ENCODE data around the gene AGXT.

Gene AGXT

DNA sequence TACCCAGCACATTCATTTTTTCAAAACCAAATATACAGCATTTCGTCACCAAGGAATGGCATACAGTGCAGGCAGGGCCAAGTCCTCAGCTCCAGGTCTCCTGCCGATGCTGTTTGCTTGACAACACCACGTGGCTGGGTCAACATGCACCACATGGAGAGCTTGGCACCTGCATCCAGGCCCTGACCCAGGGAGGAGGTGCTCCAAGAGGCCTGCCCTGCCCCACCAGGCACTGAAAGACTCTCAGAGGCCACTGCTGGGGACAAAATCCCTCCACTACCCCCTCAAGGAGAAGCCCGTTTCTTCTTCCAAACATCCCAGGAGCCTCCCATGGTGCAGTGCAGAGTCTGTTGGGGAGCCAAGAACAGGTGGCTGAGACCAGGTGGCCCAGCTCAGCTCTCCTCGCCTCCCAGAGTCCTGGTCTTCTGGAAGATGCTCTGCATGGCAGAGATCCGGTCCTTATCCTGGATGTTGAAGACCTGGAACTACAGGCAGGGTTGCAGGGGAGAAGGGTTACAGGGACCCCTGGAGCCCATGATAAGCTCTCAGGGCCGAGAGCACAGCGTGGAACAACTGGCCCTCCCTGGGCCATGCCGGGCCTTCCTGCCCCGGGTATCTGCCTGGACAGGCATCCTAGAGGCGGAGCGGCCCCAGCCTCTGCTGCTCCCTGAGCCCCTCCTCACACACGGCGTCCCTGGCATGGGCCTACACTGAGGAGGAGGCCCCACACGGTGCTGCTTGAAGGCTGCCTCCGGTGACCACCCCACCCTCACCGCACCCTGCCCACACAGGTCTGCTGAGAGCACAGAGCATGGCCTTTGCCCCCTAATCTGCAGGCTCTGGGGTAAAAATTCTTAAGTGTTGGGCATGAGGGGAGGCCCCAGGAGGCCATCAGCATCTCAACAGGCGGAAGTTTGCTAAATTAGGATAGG, 18.3 kb downstream of the AGXT start:
- DNase-seq = no peak

DNA sequence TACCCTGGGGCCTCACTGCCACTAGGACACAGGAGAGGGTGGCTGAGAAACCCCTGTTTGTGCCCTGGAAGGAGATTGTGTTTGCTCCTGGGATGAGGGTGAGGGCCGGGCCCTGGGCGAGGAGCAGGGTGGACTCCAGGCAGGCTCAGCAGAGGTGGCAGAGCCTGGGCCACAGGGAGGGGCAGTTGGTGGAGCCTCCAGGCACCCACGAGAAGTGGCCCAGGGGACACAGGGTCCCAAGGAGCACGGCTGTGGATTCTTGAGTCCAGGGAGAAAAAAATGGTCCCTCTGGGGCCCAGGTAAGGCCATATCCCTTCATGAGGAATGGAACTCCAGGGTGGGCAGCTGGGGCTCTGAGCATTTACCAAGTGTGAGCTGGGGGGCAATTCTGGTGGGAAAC, 19.0 kb downstream of the AGXT start:
- DNase-seq = no peak

DNA sequence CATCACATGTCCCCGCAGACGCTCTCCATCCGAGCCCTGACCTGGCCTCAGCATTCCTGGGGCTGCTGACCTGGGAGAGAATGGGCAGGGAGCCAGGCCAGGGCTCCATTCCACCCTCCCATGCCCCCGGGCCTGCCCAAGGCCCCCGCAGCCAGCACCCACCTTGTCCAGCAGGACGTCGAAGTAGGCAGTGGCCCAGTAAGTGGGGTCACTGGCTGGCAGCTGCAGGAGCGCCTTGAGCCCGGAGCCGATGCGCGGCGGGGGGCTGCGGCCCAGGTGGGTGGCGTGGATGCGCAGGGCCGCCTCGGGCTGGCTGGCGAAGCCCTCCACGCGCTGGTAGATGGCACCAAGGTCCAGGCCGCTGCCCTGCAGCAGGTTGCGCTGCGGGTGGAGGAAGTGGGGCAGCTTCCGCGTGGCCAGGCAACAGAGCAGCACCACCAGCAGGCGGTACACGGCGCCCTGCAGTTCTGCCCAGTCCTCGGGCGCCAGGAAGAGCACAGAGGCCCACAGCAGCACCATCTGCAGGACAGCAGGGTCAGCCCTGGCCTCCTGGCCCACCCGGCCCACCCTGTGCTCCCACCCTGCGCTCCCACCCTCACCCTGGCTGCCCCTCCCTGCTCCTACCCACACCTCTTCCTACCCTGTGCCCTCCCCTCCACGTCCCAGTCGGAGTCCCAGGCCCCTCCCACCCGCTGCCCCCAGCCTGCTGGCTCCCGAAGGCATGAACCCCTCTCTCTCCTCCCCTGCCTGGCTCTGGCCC, 19.7 kb downstream of the AGXT start:
- DNase-seq = no peak

DNA sequence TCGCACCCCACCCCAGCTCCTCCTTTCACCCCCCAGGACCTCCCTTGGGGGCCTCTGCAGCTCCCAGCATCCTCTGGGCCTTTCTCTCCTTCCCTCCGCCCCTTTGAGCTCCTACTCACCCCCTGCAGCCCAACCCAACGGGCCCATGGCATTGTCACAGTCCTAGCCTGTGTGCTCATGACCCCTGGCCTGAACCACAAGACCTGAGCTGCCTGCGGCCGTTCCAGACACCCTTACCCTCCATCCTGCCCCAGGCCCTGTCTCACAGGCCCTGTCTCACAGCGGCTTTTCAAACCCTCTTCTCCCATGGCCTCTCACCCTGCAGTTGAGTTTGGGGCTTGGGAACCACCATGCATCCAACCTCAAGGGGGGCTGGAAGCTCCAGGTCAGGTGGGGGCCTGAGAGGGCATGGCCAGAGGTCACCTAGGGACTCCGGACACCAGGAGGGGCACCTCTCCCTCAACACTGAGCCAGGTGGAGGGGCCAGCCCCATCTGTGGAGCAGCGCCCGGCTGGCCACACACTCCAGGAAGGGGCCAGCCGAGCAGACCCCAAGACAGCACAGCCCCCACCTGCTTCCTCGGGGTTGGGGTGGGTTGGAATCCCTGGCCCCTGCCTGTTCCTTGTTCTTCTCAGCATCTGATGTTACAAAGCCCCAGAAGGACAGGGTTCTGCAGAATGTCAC, 20.4 kb downstream of the AGXT start:
- no peak for DNase-seq

DNA sequence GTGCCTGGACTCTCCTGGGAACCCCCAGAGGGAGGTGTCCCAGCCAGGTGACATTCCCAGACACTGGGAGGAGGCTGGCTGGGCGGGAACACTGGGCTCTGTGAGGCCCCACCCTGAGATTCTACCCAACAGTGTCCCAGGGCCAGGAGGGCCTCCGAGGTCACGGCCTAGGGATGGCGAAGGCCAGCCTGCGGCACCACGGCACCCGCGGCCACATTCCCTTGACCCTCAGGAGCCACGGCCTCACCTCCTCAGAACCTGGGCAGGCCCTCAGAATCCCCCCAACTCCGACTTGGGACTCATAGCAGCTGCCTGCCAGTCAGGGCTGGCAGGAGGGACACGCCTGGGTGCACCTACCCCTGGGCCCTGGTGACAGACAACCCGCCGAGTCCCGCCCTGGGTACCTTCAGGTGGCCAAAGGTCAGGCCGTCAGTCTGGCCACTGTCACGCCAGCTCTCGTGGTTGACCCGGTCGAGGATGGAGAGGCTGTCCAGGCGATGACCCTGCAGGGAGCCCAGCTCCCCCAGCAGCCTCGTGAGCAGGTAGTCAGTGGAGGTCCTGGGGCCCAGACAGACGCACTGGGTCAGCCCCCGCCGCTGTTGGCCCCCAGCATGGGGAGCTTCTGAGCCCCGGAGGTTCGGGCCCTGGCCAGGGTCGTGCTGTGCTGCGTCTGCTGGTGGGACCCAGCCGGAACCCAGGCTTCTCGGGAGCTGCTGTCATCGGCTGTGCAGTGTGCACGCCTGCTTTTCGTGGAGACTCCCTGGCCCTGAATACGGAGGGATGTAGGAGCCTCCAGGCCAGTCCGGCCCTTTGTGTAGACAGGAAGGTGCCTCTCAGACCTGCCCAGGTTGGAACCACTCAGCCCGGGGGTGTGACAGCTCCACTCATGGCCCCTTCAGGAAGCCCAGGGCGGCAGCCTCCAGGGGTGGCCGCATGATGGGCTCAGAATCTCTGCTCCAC, 21.3 kb downstream of the AGXT start:
- no peak for DNase-seq

DNA sequence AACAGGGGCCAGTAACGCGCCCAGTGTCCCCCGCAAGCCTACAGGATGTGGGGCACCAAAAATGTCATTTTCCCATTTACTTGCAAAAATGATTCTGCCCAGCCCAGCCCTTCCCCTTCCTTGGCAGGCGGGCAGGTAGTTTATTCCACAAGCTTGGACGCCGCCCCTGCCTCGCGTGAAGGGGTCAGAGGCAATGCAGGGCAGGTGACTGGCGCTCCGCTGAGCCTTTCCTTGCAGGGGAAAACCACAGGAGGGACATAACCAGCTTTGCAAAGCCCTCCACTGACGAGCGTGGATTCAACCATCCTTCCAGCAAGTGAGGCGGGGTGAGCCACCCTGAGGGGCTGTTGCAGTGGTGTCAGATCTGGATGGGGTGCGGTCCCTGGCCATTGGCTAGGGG, 22.1 kb downstream of the AGXT start:
- DNase-seq = no peak

DNA sequence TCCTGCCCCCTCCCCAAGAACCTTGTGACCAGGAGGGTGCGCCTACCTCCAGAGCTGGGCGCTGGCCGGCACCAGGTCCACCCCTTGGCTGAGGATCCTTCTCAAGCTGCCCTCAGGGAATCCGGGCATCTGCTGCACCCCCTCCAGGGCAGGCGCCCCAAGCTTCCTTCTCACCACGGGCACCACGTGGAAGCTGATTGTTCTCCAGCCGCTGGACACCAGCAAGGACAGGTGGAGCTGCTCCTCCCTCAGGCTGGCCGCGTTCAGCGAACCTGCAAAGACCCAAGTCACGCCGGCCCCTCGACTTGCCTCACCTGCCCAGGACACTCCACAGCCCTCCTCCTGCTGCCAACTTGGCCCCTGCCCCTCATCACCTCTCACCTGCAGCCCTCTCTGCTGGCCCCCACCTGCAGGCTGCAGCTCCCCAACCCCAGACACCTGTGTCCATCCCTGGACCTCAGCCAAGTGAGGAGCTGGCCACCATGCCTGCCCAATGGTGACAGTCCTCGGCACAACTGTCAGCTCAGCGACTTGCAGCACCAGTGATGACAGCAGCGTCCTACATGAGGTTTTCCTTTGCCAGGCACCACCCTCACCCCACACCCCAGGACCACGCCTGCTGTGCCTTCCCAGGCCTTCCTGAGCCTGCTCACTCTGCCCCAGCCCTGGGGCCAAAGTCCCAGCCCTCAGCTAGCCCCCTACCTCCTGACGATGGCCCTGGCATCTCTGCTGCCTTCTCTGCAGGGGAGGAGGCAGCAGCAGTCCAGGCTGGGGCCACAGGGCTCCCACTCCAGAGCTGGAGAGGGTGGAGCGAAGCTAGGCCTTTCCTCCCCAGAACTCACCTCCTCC, 23.1 kb downstream of the AGXT start:
- no peak for DNase-seq

DNA sequence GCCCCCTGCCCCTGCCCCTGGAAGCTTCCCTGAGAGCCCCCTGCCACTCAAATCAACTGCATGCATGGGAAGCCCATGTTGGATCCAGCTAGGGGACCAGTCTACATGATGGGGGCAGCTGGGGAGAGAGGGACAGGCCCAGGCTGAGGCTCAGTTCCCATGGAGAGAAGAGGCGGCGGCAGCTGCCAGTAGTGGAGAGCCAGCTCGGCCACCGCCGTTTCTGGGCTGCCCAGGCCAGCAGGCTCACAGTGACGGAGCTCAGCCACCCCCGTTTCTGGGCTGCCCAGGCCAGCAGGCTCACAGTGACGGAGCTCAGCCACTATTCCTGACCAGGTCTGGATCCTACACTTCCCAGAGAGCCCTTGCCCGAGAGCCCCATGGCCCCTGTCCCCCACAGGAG, 23.7 kb downstream of the AGXT start:
- DNase-seq = no peak

DNA sequence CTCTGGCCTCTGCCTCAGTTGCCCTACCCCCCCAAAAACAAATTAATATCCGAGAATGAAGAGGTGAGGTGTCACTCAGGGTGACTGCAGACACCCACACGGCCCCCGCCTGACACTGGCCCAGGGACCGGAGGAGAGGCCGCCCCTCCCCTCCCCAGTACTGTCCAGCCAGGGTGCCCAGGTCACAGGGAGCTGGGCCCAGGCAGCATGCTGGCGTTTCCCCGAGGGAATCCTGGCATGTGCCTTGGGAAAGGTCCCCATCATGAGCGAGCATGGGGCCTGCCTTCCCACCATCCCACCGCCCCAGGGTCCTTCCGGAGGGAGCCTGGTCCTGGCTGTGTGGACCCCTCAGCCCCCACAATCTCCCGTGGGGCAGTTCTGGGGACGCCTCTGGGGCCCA, 24.3 kb downstream of the AGXT start:
- no peak for DNase-seq

DNA sequence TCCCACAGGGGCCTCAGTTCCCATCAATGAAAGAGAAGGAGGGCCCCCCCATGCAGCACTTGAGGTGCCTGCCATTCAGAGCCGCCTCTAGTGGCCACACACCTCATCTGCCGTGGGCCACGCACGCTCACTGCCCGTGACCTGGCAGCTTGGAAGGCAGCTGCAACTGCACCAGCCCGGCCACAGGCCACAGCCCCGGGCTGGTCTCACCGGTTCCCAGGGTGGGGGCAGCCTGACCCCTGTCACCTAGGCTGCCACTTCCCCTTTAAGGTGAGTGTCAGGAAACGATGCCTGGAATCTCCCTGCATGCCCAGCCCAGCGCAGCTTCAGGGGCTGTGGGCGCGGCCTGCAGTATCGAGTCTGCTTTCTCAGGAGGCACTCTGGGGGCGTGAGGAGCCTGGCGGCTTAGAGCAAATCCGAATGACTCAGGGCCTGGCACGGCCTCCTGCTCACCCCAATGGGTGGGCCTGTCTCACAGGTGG, 24.8 kb downstream of the AGXT start:
- no peak for DNase-seq

DNA sequence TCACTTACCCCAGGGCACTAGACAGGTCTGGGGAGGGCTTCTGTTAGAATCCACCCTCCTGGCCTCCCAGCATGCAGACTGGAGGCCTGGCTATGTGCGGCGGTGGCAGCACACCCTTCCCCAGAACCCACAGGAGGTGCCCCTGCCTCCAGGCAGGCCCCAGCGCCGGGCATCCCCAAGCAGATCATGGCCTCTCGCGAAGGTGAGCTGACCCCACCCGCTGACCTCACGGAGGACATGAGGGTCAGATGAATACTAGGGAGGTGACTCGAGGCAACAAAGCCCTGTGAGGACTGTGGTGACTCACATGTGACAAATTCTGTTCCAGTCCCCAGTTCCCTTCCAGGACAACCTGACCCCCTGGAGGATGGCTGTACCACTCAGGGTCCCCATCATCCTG, 25.4 kb downstream of the AGXT start:
- no peak for DNase-seq

DNA sequence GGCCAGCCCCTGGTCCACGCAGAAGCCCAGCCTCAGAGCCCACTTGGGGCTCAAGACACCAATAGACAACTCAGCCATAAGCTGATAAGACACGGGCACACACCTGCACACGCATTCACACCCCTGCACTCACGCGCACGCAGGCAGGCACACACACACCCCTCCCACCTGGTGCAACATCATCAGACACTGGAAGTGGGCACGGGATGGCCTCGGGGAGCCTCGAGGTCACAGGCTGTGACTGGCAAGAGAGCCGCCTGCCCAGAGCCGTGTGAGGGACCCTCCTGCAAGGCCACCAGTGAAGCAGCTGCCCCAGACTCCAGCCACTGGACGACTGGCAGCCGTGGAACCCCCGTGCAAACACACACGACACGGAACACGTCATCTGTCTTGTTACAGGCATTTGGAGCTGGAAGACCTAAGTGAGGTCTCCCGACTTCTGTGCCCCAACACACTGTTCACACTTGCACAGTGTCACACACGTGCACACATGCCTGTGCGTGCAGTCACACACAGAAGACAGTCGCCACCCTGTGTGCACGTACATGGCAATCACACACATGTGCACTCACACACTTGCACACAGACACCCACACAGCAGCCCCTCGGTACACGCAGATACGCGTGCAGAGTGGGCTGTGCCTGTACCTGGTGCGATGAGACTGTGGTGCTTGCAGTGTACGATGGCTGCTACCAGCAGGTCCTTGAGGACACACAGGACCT, 26.4 kb downstream of the AGXT start:
- no peak for DNase-seq

DNA sequence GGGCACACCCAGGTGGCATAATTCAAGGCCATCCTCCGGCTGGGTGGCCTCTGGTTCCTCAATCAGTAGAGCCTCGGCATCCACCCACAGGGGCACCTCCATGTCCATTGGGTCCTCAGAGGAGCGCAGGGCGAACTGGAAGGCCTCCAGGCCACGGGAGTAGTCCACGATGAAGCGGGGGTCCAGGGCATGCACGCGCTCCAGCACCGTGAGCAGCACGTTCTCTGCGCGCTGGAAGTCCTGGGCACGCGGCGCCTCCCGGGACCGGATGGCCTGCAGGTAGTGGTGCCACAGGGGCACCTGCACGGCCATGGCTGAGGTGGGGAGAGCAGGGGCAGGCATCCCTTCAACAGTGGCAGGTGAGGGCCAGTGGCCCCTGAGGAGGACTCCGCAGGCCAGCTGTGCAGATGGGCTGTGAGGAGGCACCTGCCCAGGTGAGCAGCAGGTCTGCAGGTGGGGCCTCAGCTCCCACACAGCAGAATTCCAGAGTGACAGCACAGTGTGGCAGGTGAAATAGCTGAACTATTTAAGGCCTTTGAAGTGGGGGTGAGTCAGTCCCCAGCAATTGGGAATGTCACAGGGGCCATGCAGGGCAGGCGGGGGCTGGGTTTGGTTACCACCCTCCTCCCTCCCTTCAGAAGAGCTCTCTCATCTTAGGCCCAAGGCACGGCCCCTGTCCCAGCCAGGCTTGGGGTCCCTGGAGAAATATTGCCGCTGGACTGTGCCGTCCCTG, 27.2 kb downstream of the AGXT start, which contains the start of gene MAB21L4:
TSS of gene MAB21L4 (minus strand) at position 501 of the 733 bp plus-strand sequence. CDS start at position 342, 159 bp downstream.
- no peak for DNase-seq

DNA sequence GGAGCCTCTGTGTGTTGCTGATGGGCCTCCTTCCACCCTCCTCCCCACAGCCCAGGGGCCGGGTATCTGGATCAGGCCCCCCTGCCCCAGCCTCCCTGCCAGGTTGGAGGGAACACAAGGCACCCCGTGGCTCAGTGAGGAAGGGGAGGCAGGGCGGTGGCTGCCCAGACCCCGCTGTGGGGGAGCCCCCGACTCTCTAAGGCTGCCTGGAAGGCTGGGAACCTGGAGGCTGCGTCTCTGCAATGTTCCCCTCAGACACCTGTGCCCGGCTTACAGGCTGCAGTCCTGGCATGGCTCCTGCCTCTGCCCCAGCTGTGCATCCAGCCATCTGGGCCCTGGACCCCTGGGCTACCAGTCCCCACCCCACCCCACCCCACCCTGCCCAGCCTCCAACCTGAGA, 27.8 kb downstream of the AGXT start:
- no peak for DNase-seq

DNA sequence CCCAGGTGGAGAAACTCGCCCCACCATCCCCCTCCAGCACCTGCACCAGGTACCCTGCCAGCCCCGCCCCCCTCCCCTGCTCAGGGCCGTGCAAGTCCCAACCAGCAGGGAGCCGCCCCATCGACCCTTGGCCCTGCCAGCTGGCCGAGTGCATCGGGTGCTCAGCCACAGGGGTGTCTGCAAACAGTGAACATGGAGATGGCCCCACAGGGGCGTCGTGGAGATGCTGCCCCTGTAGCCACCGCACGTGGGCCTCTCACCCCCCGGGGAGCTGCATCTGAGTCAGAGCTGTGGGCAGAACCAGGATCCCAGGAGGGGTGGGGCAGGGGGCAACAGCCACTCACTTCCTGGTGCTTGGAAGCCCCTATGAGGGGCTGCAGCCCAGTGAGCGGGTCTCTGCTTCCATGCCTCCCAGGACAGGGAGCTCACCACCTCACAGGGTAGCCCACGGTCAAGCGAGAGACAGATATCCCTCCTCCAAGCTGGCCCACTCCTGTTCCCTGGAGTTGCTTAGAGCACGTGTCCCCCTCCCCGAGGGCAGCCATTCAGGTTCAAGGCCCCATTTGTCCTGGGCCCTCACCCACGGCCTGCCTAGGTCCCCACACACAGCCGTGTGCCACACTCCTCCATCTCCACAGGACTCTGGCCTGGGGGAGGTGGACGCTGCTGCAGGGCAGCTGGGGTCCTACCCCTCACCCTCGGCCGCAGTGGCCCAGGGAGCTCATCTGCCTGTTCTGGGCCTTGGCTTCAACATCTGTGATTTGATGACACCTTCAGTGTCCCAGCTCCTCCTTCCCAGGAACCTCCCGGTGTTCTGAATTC, 28.5 kb downstream of the AGXT start:
- DNase-seq = no peak

DNA sequence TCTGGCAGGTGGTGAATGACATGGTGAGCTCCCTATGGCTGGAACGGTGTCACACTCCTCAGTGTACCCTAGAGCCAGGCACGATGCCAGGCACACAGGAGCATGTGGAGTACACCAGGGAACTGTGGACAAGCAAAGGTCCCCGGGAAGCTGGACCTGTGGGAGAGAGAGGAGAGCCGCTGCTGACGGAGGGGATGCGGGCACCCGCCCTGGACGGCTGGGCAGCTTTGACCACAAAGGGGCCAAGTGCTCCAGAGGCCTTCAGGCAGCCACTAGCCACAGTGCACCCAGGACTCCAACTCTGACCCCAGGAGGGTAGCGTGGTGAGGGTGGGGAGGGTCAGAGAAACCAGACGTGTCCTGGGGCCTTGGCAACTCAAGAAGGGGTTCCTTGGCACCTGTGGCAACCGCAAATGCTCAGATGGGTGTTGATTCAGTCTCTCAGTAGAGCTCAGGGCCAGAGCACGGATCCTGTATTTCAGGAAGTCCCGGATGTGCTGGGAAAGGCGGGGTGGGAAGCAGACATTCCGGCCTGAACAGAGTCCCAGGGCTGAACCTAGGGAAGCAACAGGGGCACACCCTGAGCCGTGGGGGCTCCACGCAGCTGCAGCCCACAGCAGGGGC, 29.6 kb downstream of the AGXT start:
- no peak for DNase-seq

DNA sequence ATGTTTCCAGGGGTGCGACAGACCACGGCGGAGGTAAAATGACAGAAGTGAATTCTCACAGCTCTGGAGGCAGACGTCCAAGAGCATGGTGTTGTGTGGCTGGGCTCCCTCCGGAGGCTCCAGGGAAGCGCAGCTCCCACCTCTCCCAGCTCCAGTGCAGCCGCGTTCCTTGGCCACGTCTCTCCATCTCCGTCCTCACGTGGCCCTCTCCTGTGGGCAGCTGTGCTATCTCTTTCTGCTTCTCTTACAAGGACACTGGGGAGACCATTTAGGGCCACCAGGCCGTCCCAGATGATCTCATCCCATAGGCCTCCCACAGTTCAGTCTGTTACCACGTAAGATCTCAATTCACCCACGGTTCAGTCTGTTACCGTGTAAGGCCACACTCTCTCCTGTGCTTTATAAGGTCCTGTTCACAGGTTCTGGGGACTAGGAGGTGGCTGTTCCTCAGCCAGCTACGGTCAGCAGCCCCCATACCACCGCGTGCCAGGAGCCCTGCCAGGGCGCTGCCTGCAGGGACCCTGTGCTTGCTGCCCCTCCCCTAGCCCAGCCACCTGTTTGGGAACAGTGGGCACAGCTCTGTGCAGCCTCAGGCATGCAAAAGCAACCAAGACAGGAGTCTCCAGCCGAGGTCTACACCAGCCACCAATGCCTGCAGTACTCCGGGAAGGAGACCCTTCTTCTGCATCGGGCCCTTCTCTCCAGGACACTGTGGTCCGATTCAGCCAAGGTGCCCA, 30.3 kb downstream of the AGXT start:
- no peak for DNase-seq

DNA sequence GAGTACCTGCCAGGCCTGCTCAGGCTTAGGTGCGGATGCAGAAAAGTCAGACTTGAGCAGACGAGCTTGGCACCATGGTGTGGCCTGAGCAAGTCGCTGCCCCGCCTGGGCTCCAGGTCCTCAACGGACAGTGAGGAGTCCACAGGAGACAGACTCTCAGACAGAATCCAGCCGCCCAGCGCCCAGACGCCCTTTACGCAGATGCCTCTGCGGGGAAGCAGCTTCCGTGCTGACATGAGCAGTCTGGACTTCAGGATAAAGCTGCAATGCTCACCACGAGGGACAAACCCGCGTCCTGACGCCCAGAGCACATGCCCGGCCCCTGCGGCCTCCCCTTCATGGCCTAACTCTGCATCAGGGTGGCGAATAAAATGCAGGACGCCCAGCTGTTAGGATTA, 30.8 kb downstream of the AGXT start:
- no peak for DNase-seq

Measured in hematopoietic multipotent progenitor cell treated with erythropoietin and hydrocortisone succinate and interleukin-3 and kit ligand, for 6 days (in vitro differentiated cells).